Uterus (tissue), 2 donors: ENCODE measurements around the gene METAP1D.

ENCODE experiments used
- POLR2A ChIP-seq, 2 donors: fragments of 450-650 bp; IDR thresholded peaks; one replicate each; pipeline ENCODE4 v1.6.1; 2016; ENCODE audit warnings: antibody characterized with exemption in 2 of 2, mild to moderate bottlenecking in 1 of 2, moderate library complexity in 1 of 2
- TF ChIP-seq, protein P1 (sequence below), 4 experiments: fragments of 200-600 bp in 2 of 4; fragments of 450-650 bp in 2 of 4; sonication (generic) in 2 of 4; IDR thresholded peaks; one replicate each; pipeline ENCODE4 v1.5.1; 2016 to 2019; ENCODE audit warnings: antibody characterized with exemption in 4 of 4, mild to moderate bottlenecking in 2 of 4, moderate library complexity in 1 of 4

DNA sequence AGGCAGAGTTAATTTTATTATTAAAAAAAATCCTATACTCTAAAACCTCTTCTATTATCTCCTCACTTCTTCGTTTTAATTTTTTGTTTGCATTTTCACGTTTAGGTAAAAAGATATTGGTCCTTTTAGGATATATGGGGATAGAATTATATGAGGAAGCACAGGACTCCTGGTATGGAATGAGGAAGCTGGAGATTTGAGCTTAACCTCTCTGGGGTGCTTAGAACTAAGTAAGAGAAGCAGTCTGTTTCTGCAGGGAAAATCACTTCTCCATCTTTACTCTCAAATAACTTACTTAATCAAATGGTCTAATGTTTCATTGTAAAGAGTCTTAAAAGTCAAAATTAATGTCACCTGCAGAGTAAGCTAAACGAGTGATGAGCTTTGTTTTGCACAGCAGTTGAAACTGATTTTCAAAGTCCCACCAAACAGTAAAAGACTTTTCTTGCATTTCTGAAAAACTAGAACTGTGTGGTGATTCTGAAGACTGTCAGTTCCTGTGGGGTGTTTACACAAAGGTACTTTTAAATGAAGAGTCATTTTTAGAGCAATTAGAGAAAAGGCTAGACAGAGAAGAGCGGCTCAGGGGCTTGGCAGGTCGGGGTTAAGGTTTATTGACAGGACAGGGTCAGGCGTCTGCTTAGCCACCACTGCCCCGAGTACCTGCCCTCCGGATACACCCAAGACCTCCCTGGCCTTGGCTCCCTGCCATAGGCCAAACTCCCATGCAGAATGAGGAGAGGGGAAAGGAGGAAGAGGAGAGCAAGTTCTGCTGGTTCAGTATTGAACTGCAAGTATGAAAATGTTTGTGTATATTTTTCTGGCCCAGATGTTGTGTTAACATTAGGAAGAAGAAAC, 21.6 kb downstream of the METAP1D start:
- TF ChIP-seq, protein P1, sequence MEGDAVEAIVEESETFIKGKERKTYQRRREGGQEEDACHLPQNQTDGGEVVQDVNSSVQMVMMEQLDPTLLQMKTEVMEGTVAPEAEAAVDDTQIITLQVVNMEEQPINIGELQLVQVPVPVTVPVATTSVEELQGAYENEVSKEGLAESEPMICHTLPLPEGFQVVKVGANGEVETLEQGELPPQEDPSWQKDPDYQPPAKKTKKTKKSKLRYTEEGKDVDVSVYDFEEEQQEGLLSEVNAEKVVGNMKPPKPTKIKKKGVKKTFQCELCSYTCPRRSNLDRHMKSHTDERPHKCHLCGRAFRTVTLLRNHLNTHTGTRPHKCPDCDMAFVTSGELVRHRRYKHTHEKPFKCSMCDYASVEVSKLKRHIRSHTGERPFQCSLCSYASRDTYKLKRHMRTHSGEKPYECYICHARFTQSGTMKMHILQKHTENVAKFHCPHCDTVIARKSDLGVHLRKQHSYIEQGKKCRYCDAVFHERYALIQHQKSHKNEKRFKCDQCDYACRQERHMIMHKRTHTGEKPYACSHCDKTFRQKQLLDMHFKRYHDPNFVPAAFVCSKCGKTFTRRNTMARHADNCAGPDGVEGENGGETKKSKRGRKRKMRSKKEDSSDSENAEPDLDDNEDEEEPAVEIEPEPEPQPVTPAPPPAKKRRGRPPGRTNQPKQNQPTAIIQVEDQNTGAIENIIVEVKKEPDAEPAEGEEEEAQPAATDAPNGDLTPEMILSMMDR (IDR thresholded peaks at IDR 0.05) = no peak
- TF ChIP-seq POLR2A (IDR thresholded peaks at IDR 0.05) = no peak
